ENCODE results near the gene CHST1. TPM values are rescaled to one million over a fixed set of nuclear protein-coding genes. Genes with fewer than 3 reads are reported as not detected.

The CHST1 gene
- total RNA-seq, 2 donors from 2014 or later: 2.7 to 5.4 TPM

GRCh38 chr11:45647786-45648185 lies 17.6 kb downstream of the CHST1 start:
- no peak for DNase-seq (ENCODE audit: low spot score)
- no peaks in the 10 kb centered on the region for H3K27me3 ChIP-seq

GRCh38 chr11:45647329-45647728 lies 18.1 kb downstream of the CHST1 start:
- TF ChIP-seq CTCF (IDR thresholded peaks at IDR 0.05): no peak
- Histone ChIP-seq H3K36me3 (no peaks in the 10 kb centered on the region), H3K4me3 (no peak overlapping the region), H3K9me3 (no peaks in the 10 kb centered on the region), H3K4me1 (no peaks in the 10 kb centered on the region), H3K27ac (no peak overlapping the region), H3K27me3 (no peaks in the 10 kb centered on the region)
- DNase-seq (ENCODE audit: low spot score): no peak

More at GRCh38 chr11:45647786-45648185, 17.6 kb downstream of the CHST1 start:
- no peaks in the 10 kb centered on the region for H3K36me3 ChIP-seq
- no peak overlapping the region for H3K4me3 ChIP-seq
- H3K27ac ChIP-seq: no peak overlapping the region
- no peaks in the 10 kb centered on the region for H3K4me1 ChIP-seq
- H3K9me3 ChIP-seq: no peaks in the 10 kb centered on the region
- TF ChIP-seq CTCF (IDR thresholded peaks at IDR 0.05): no peak

DNA sequence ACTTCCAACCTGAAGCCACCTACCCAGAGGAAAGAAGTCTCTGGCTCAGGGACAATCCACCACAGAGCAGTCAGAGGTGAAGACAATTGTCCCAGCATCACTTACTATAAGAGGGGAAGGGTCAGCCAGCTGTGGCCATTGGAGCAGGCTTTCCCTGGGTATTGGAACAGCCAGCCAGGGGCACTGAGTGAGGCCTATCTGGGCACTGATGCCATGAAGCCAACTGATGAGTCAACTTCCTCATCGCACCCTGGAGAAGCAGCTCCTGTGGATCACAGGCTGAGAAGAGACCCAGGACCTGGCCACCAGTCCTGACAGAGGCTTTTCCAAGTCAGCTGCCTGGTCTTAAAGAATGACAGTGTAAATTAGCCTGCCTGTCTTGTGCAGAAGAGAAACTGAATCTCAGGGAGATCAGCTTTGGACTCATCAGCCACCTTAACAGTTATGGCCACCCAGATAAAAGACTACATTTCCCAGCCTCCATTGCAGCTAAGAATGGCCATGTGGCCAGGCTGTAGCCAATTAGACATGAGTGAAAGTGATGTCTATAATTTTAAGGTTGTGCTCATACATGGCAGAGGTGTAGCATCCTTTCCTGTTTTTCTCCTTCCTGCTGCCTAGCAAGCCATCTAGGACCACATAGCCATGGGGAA lies 19.0 kb downstream of the CHST1 start:
- Histone ChIP-seq H3K27me3 (no peaks in the 10 kb centered on the region), H3K27ac (no peak overlapping the region), H3K36me3 (no peaks in the 10 kb centered on the region), H3K9me3 (no peaks in the 10 kb centered on the region), H3K4me1 (no peaks in the 10 kb centered on the region), H3K4me3 (no peak overlapping the region)
- no peak for DNase-seq (ENCODE audit: low spot score)
- TF ChIP-seq CTCF (IDR thresholded peaks at IDR 0.05): no peak

GRCh38 chr11:45644981-45645889 lies 20.2 kb downstream of the CHST1 start:
- Histone ChIP-seq H3K4me3 (no peak overlapping the region), H3K27ac (no peak overlapping the region), H3K27me3 (no peaks in the 10 kb centered on the region), H3K9me3 (no peaks in the 10 kb centered on the region), H3K4me1 (no peaks in the 10 kb centered on the region), H3K36me3 (no peaks in the 10 kb centered on the region)
- DNase-seq (ENCODE audit: low spot score): no peak
- TF ChIP-seq CTCF (IDR thresholded peaks at IDR 0.05): no peak

GRCh38 chr11:45643598-45644260 lies 21.7 kb downstream of the CHST1 start:
- no peak for DNase-seq (ENCODE audit: low spot score)
- H3K9me3 ChIP-seq: peaks cover 0 to 4% of the 10 kb centered on the region in 2 donors
- H3K27me3 ChIP-seq: no peaks in the 10 kb centered on the region
- no peaks in the 10 kb centered on the region for H3K36me3 ChIP-seq
- H3K4me1 ChIP-seq: no peaks in the 10 kb centered on the region
- TF ChIP-seq CTCF (IDR thresholded peaks at IDR 0.05): no peak
- no peak overlapping the region for H3K4me3 ChIP-seq
- no peak overlapping the region for H3K27ac ChIP-seq

Measured in right atrium auricular region (tissue), 2 donors.